ENCODE measurements around the gene KSR1.

KSR1 gene

DNA sequence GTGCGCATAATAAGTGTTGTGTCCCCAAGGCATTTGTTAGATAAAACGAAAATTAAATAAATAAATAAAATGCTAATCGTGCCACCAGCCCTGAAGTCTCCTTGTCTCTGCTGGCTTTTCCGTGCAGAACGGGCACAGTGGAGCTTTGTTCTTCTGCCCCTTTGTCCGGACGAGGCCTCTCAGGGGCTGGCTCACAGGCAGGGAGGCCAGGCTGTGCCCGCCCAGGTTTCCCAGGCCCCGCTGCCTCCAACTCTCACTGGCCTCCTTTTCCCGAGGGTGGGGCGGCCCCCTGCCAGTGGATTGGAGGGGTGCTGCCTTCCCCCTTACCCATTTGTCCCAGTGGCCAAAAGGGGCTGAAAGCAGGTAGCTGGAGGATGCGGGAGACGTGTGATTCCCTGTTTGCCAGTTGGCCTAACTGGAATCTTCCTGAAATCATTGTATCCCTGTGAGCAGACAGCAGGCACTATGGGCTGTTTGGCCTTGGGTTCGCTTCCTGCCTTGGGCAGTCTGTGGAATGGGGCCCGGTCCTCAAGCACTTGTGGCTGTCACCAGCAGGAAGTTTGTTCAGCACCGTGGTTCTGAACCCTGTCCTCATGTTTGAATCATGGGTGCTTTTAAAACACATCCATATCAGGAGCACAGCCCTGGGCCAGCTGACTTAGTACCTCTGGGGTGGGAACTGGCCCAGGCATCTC is 64.4 kb downstream of the KSR1 start:
- DNase-seq: no peak

DNA sequence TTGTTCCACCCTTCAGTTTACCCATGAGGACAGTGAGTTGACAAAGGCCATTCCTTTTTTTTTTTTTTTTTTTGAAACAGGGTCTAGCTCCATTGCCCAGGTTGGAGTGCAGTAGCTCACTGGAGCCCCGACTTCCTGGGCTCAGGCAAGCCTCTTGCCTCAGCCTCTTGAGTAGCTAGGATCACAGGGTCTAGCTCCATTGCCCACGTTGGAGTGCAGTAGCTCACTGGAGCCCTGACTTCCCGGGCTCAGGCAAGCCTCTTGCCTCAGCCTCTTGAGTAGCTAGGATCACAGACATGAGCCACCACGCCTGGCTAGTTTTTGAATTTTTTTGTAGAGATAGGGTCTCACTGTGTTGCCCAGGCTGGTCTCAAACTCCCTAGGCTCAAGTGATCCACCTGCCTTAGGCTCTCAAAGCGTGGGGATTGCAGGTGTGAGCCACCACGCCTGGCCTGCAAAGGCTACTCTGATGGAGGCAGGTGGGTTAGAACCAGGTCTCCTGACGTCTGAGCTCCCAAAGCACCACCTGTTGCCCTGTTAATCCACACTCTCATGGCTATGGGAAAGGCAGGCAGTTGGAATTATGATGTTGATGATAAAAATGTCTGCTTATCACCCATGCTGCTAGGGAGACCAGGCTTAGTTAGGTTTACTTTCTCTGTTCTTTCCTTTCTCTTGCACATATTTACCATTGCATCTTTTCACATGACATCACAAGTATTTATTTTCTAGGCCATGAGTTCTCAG is 65.2 kb downstream of the KSR1 start:
- DNase-seq: no peak

DNA sequence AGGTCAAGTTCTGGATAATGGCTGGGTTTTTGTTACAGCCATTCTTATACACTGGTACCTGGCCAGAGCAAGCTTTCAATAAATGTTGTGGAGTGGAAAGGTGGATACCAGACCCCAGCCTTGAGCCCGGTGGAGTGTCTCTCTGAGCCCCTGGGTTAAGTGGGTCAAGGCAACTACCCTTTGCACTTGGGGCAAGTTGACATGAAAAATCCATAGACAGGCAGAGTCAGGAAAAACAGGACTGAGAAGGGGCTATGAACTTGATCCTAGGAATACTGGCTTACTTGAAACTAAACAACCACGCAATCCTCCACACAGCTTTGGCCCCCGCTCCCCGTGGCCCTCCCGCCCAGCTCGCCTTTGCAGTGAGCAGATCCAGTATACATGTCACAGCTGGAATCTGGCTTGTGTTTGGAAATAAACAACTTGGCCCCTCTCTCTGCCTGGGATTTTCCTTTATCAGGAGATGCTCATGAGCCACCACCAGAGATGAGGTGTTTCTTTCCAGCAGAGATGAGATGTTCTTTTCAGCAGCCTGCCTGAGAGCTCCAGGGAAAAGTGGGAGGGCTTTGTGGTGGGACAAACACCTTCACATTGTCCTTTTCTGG is 65.9 kb downstream of the KSR1 start:
- DNase-seq: no peak

DNA sequence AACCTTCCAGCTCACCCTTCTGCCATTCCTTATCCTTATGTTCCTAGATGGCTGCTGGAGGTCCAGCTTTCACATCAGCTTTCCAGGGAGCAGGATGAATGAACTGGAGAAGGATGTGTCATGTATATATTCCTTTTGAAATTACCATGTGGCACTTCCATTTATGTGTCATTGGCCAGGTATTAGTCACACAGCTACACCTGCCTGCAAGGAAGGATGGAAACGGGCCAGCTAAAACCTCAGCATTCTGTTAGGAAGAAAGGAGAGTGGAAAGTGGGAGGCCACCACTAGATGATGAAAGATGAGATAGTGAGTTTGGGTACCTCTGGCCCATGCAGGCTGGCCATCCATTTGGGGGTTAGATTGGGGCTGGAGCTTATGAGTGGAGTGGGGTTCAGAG is 67.5 kb downstream of the KSR1 start:
- no peak for DNase-seq

DNA sequence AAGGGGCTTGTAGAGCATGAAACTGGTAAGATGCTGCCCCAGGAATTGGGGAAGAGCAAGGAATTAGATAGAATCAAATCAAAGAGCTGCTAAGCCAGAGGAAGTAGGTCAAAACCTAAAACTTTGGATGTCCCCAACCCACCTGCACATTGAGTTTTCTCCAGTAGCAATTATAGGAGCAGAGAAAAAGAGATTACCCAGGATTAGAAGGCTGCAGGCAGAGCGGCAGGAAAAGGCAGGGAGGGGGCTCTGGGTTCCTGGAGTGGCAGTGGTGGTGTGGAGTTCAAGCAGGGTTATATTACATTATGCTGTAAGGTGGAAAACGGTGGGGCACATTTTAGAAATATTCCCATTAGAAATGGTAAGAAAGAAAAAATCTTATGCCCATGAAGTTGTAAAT is 68.3 kb downstream of the KSR1 start:
- DNase-seq: no peak

DNA sequence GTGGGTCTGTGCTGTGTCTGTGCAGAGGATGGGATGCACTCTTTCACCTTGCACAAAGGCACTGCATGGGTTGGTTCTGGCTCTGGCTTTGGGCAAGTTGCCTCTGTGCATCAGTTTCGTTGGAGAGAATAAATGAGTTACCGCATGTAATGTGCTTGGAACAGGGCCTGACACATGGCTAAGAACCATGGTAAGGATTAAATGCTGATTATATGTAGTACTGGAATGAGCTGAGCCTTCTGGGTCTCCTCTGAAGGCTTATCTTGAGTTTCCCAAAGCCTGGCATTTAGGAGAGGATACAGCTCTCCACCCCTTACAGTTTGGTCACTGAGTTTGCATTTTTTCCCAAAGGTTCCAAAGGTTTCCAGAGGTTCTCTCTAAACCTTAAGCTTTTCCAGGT is 69.1 kb downstream of the KSR1 start:
- DNase-seq: no peak

DNA sequence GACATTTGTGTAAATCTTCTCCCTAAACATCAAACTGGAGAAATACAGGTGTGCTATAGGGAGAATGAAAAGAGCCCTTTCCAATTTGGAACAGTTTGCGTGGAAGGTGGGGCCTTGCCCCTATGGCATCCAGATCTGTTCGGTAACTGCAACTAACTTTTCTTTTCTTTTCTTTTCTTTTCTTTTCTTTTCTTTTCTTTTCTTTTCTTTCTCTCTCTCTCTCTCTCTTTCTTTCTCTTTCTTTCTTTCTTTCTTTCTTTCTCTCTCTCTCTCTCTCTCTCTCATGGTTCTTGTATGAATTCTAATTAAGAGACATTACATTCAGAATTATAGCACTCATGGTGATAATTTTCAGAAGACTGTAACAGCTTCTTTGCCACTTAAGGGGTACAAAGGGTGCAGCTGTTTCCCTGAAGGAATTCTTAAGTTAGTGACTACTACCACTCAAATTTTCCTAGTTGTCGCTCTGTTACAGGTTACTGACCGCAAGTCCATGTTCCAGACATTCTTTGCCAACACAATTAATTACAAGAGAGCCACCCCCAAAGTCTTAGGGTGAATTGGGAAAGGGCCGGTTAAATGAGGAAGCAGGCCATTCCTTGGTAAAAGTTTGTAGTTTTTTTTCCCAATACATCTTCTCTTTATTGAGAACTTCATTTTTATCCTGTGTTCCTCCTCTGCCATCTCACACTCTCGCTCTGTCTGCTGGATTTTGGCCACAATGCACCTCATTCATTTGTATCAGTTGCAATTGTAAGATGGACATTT is 69.8 kb downstream of the KSR1 start:
- DNase-seq: no peak

DNA sequence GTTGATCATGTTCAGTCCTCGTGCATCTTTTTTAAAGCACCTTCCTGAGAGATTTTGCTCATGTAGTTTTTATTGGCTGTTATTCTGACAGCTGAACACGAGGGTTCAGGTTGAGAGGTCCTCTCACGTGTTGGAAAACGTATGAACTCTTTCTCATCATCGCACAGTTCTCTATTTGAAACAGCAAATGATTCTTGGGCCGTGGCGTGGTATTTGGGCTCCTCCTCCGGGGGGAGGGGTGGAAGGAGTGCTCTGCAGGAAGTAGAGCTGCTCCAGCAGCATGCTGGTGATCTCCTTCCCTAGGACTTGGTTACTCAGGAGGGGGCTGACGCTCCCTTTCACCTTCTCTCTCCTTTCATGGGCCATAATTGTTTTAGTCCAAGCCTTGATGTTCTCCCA is 70.4 kb downstream of the KSR1 start:
- DNase-seq: no peak

DNA sequence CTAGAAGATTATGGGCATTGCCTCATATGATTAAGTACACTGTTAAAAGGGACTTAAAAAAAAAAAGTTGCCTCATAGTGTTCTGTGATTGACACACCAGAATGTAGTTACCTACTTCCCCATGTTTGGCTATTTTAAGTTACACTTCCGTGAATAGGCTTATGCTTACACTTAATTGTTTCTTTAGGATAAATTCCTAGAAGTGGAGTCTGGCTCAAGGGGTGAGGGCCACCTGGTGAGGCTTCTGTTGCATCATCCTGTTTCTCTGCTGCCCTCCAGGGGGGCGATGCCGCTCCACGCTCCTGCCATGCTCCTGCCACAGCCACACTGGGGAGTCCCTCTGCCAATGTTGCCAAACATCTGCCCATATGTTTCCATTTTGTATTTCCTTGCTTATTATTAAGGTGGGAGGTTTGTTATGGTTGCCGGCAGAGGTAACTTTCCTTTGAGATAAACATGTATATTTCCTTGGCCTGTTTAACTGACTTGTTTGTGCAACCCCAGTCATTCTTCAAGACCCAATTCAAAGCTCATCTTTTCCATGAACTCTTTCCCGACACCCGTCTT is 73.1 kb downstream of the KSR1 start:
- DNase-seq: no peak

DNA sequence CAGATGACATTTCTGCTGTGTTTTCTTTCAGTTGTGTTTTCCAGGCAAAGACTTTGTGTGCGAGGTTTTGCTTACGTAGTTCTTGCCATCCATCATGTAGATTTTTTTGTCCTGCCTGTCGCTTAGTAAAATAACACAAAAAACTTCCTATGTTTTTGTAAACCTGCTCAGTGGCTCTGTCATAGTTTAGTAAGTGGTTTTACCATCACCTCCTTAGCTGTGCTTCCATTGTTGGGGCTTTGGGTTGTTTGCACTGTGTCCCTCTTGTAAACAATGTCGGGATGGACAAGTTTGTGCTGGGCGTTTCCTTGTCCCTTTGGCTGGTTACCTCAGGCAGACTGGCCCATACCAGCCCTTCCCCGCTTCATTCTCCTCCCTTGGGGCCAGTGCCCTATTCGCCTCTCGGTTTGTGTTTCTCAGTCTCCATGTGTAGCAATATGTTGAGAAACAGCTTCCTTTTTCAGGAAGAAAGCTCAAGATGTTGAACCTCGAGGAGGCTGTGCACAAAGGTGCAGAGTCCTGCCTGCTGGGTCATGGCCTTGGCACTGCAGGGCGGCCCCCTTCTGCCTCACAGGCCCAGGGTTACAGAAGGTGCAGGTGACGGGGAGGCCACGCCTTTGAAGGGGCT is 74.6 kb downstream of the KSR1 start:
- no peak for DNase-seq

DNA sequence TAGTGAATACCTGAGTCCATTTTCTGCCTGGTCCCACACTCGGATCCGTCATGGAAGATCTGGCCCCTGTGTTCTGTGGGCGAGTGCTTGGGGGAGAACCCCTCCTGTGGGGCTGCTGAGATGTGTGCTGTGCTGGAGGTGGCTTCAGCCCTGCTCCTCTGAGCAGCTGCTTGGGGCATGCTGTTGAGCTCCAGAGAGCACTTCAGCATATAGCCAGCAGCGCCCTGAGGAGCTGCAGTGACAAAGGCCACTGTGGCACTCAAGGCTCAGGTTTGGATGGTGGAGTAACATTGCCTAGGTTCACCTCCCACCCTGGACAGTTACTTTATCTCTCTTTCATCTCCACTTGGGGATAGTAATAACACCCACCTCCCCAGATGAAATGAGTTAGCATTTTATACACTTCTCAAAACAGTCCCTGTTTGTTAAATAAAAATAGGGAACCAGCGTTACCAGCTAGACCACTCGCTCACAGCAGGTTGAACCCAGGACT is 75.3 kb downstream of the KSR1 start:
- no peak for DNase-seq

DNA sequence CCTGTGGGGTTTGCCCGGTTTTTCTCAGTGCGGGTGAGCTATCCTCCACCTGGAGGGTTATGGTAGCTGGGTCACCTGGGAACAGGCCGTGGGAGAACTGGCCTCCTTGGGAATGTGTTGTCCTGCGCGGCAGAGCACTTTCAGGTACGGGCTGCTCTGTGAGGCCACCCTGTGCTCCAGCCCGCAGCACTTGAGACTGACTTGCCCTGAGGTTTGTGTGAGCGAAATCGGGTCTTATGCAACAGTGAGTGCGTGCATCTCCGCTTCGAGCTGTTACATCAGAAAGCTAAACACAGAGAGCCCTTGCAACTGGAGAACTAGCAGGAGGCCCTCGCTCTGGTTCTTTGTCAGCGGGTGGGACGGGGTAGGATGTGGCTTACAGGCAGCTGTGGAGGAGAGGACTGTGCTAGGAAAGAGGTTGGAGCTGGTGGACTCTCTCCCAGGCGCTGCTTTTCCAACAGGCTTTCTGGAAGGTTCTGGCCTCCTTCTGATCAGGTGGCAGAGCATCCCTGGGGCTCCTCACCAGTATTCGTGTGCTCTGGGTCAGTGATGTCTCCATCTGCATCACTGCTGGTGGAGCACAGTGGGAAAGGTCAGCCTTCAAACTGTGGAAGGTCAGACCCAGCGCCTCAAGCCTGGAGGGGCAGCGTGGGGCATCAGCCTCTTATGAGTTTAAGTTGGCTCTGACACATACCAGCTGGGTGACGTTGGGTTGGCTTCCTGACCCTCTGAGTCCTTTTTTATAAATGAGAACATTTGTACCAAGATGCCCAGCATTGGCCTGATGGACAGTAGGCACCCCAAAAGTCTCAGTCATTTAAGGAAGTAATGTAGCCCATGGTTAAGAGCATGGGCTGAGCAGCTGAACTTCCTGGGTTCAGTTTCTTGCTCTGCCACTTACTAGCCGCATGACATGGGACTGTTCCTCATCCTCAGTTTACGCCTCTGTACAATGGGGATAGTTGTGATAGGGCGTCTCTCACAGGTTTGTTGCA is 76.3 kb downstream of the KSR1 start:
- DNase-seq: no peak

DNA sequence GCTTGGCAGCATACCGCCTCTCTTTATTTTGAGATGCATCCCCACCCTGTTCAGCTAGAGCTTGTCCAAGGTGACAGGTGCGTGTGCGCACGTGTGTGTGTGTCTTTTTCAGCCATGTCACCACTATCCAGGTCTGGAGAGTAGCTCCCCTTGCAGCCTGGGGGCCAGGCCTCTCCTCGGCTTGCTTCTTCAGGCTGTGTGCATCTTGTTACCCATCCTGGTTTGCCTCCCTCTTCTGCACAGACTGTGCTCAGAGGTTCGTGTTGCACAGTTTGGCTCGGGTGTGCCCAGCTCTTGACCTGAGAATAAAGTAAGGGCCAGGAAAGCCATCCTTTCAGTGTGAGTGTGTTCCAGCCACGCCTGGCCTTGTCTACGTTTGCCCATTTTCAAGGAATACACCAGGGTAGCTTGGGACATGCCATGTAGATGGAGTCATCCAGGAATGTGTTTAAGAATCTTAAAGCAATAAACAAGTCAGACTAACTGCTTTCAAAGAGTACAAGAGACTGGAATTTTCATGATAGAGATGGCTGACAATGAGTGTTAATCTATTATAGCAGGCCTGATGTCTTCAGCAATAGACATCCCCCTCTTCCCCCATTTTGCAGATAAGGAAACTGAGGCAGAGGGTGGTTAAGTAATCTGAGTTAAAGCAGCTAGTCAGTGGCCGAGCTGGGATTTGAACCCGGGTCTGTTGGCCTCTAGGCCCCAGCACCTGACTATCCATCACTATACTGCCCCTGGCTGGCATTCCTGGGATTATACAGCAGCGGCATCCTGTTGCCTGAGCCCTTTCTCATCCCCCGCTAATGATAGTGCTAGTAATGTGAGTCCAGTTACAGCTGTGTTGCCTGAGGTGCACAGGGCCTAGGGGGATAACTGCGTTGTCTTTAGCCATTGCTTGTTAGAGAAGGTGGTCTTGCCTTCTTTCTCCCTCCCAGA is 77.9 kb downstream of the KSR1 start:
- DNase-seq: no peak

DNA sequence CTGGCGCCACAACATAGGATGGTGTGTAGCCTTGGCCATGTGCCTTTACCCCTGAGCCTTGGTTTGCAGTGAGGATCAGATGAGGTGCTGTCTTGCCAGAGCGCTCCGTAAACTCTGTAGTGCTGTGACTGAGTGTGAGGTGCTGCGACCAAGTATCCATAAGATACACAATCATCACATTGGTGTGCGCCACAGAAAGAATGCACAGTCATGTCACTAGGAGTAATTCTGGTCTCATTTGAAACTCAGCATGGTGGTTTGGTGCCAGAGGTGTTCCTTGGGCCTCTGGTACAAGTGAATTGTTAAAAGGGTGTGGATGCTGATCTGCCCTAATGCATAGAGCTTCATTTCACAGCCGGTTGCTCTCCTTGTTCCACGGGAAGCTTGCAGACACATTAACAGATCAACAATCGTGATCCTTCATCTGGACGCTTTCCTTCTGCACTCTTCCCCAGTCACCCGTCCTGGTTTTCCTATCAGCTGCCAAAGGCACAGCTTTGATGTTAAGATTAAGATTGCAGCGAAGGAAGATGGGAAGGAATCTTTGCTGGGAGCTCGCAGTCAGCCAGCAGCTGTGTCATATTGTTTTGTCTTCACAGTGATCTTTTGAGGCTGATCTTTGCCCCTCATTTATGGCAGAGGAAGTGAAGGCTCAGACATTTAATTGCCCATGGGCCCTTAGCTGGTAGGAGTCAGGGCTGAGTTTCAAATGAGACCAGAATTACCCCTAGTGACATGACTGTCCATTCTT is 79.1 kb downstream of the KSR1 start:
- no peak for DNase-seq

DNA sequence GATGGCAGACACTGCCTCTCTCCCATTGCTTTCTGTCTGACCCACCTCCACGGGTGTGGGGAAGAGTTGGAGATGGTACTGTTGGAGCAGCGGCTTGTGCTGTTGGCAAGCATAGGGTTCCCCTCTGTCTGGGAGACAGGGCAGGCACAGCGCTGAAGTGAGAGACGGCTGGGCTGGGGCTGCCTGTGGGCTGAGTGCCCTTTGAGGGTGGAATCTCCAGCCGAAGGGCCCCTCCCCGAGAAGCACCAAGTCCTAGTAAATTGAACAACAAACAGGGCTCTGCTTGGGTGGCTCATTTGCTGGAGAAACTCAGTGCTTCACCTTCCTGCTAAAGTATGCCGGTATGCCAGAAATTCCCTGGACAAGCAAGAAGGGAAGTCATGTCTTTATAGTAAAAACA is 79.7 kb downstream of the KSR1 start:
- no peak for DNase-seq

DNA sequence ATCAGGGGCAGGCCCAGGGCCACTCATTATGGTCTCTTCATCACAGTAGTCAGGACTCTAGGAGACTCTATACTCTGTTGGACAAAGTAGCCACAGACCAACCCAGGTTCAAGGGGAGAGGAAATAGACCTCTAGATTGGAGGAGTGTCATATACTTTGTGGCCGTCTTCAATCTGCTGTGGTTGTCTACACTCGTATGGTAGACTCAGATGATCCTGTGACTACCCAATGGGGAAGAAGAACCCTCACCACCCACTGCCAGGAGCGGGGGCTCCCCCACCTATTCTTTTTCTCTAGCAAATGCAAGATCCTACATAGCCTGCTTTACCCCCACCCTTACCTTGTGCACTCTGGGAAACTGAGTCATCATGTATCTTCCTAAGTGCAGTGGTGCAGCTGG is 80.5 kb downstream of the KSR1 start:
- no peak for DNase-seq

DNA sequence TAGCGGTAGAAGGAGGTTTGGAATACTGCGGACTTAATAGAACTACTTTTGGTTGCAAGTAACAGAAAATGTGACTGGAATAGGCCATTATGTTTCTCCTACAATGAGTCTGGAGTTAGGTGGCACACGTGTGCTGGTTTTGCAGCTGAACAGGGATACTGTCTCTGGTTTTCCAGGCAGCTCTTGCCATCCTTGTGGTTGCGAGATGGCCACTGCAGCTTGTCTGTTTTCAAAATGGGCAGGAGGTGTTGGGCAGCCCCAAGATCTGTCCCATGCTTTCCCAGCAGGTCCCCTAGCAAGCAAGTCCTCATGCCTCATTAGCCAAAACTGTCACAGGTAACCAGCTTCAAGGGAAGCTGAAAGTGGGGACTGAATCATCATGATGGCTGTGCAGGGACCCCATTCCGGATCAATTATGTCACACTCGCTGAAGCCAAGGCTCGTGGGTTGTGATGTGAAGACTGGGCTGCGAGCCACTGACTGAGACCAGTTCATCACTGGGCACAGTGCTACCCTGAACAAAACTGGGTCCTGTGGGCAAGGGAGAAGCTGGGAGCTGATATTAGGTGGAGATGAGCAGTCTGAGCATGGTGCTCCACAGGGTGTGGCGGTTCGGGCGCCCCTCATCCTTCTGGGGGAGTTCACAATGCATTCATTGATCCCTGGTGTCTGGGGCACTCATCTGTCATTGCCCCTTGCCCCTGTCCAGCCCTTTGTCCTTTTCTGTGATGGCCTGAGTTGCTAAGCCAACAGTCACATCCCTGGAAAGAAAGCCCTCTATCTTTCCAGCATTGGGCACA is 82.1 kb downstream of the KSR1 start:
- DNase-seq: no peak

DNA sequence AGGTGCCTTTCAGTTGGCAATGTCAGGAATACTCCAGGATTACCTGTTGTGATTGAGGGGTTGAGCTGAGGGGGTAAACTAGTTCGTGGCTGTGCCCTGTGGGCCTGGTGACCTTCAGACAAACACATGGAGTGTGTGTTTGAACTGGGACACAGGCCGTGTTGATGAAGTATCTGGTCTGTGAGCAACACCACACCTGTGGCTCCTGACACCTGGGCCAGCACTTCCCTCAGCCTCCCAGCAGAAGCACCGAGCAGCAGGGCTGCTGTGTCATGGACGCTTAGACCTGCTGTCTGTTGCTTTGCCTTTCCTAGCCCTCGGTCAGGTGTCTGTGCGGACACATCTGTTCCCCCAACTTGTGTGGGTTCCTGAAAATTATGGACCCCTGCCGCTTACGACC is 82.9 kb downstream of the KSR1 start:
- no peak for DNase-seq
